ENCODE measurements around the gene CORT. TPM values are rescaled to one million over a fixed set of nuclear protein-coding genes. Genes with fewer than 3 reads are reported as not detected.

The CORT gene
- polyA plus RNA-seq, 1 donor (not counting 4 experiments of a cell fraction or from before 2014, with no cell fraction given): 0.17 TPM

DNA sequence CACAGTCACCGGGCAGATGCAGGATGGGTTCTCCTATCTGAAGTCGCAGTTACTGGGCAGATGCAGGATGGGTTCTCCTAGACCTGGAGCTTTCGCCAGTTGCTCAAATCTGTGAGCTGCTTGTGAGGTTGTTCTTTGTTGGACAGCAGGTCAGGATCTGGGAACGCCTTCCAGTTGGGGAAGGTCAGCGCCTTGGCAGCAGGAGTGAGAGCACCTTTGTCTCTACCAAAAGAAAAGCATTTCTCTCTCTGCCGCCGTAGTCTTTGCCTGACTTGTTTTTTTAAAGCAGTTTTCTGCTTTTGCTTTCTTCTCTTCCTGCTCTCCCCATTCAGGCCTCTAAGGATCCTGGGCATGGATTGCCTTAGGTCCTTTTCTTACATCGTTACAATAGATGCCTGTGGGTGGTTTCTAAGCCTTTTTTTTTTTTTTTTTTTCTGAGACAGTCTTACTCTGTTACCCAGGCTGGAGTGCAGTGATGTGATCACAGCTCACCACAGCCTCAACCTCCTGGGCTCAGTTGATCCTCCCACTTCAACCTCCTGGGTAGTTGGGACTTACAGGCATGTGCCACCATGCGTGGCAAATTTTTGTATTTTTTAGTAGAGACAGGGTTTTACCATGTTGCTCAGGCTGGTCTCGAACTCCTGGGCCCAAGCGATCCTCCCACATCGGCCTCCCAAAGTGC lies 40.6 kb downstream of the CORT start:
- Histone ChIP-seq H3K27me3 (ENCODE audit: control insufficient read depth, extremely low read depth, insufficient read depth, low read length) (no peaks in the 10 kb centered on the region), H3K4me2 (ENCODE audit: control insufficient read depth, extremely low read depth, insufficient read depth, low read depth, low read length) (no peak overlapping the region), H3K9ac (ENCODE audit: control insufficient read depth, extremely low read depth, insufficient read depth, low read length) (no peak overlapping the region), H3K27ac (ENCODE audit: control insufficient read depth, insufficient read depth, low read length) (no peak overlapping the region), H2AFZ (ENCODE audit: control insufficient read depth, low read length) (no peak overlapping the region), H3K9me1 (ENCODE audit: control insufficient read depth, extremely low read depth, insufficient read depth, low read length) (no peaks in the 10 kb centered on the region), H3K36me3 (ENCODE audit: control insufficient read depth in 2 of 2, extremely low read depth in 1 of 2, insufficient read depth in 2 of 2, low read length in 2 of 2) (peaks cover 0 to 4% of the 10 kb centered on the region in 2 experiments), H3K9me3 (ENCODE audit: control insufficient read depth, low read depth, low read length) (no peaks in the 10 kb centered on the region), H3K4me1 (ENCODE audit: control insufficient read depth, extremely low read depth, insufficient read depth, low read length) (peaks cover 11% of the 10 kb centered on the region), H4K20me1 (ENCODE audit: control insufficient read depth, extremely low read depth, insufficient read depth, low read length) (no peaks in the 10 kb centered on the region), H3K79me2 (ENCODE audit: control insufficient read depth, insufficient read depth, low read length) (peaks cover 81% of the 10 kb centered on the region), H3K4me3 (ENCODE audit: control insufficient read depth in 2 of 3, extremely low read depth in 1 of 3, insufficient read depth in 2 of 3, low read depth in 1 of 3, low read length in 3 of 3) (no peak overlapping the region)
- TF ChIP-seq, protein P1, sequence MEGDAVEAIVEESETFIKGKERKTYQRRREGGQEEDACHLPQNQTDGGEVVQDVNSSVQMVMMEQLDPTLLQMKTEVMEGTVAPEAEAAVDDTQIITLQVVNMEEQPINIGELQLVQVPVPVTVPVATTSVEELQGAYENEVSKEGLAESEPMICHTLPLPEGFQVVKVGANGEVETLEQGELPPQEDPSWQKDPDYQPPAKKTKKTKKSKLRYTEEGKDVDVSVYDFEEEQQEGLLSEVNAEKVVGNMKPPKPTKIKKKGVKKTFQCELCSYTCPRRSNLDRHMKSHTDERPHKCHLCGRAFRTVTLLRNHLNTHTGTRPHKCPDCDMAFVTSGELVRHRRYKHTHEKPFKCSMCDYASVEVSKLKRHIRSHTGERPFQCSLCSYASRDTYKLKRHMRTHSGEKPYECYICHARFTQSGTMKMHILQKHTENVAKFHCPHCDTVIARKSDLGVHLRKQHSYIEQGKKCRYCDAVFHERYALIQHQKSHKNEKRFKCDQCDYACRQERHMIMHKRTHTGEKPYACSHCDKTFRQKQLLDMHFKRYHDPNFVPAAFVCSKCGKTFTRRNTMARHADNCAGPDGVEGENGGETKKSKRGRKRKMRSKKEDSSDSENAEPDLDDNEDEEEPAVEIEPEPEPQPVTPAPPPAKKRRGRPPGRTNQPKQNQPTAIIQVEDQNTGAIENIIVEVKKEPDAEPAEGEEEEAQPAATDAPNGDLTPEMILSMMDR (optimal IDR thresholded peaks at IDR 0.05 in 1 of 3, IDR thresholded peaks at IDR 0.05 in 1 of 3, conservative IDR thresholded peaks at IDR 0.05 in 1 of 3; ENCODE audit: extremely low read depth in 1 of 3, insufficient read depth in 2 of 3, low read length in 3 of 3): no peak
- no peak for TF ChIP-seq EZH2 (IDR thresholded peaks at IDR 0.05; ENCODE audit: low read length)
- DNase-seq (ENCODE audit: low read depth, low spot score) (no peak), FAIRE-seq (no peak)
- dilution Hi-C loops (cut with MboI; ENCODE audit: extremely low pct_ligation_motif_present, low sequenced_read_pairs): no loop called here

DNA sequence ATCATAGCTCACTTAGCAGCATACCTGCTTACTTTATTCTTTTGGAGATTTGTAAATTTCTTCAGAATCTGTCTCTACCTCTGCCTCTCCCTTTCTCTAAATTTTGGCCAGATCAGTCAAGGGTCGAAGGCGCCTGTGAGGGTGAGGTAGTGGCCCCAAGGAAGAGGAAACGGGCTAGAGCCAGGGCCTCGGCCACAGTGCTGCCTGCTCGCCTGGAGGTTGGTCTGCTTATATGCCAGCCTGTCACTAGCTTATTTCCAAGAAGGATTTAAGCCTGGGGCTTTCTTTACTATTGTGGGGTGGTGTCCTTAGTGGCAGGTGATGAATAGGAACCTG lies 44.6 kb downstream of the CORT start:
- no peaks in the 10 kb centered on the region for H3K9me1 ChIP-seq (ENCODE audit: control insufficient read depth, extremely low read depth, insufficient read depth, low read length)
- H3K27ac ChIP-seq (ENCODE audit: control insufficient read depth, insufficient read depth, low read length): no peak overlapping the region
- no peak for FAIRE-seq
- TF ChIP-seq, protein P1 (optimal IDR thresholded peaks at IDR 0.05 in 1 of 3, IDR thresholded peaks at IDR 0.05 in 1 of 3, conservative IDR thresholded peaks at IDR 0.05 in 1 of 3; ENCODE audit: extremely low read depth in 1 of 3, insufficient read depth in 2 of 3, low read length in 3 of 3): no peak
- dilution Hi-C loops (cut with MboI; ENCODE audit: extremely low pct_ligation_motif_present, low sequenced_read_pairs): no loop called here
- no peaks in the 10 kb centered on the region for H3K9me3 ChIP-seq (ENCODE audit: control insufficient read depth, low read depth, low read length)
- no peak overlapping the region for H2AFZ ChIP-seq (ENCODE audit: control insufficient read depth, low read length)
- peaks cover 22% of the 10 kb centered on the region for H3K4me1 ChIP-seq (ENCODE audit: control insufficient read depth, extremely low read depth, insufficient read depth, low read length)
- no peak for DNase-seq (ENCODE audit: low read depth, low spot score)
- H3K27me3 ChIP-seq (ENCODE audit: control insufficient read depth, extremely low read depth, insufficient read depth, low read length): no peaks in the 10 kb centered on the region
- peaks cover 73% of the 10 kb centered on the region for H3K79me2 ChIP-seq (ENCODE audit: control insufficient read depth, insufficient read depth, low read length)
- H4K20me1 ChIP-seq (ENCODE audit: control insufficient read depth, extremely low read depth, insufficient read depth, low read length): no peaks in the 10 kb centered on the region
- no peak overlapping the region for H3K9ac ChIP-seq (ENCODE audit: control insufficient read depth, extremely low read depth, insufficient read depth, low read length)
- peak overlapping the region; percentile 86 for H3K4me2 ChIP-seq (ENCODE audit: control insufficient read depth, extremely low read depth, insufficient read depth, low read depth, low read length)
- H3K4me3 ChIP-seq (ENCODE audit: control insufficient read depth in 2 of 3, extremely low read depth in 1 of 3, insufficient read depth in 2 of 3, low read depth in 1 of 3, low read length in 3 of 3): no peak overlapping the region
- peaks cover 2 to 10% of the 10 kb centered on the region in 2 experiments for H3K36me3 ChIP-seq (ENCODE audit: control insufficient read depth in 2 of 2, extremely low read depth in 1 of 2, insufficient read depth in 2 of 2, low read length in 2 of 2)

Data from keratinocyte (primary cell).